ENCODE results near the gene FDCSP.
"Not testable (repeated sequence)": the region's sequence is repeated elsewhere in the genome, so short reads cannot be mapped to it uniquely, and the experiment has no call there.

Gene FDCSP

GRCh38 chr4:70225824-70226223 is at the start of gene FDCSP:
Gene FDCSP (plus strand): TSS chr4:70226124. CDS start chr4:70231195, 5,071 bp downstream.
- DNase-seq = no peak

GRCh38 chr4:70177090-70177489 is 48.8 kb upstream of the FDCSP start:
- DNase-seq = no peak

GRCh38 chr4:70178075-70178660 is 47.8 kb upstream of the FDCSP start:
- no peak for DNase-seq

GRCh38 chr4:70179811-70180210 is 46.1 kb upstream of the FDCSP start:
- DNase-seq = no peak

- no peak for DNase-seq
Observed at GRCh38 chr4:70181864-70182263, 44.1 kb upstream of the FDCSP start.

GRCh38 chr4:70182517-70183167 is 43.3 kb upstream of the FDCSP start:
- DNase-seq = no peak

- no peak for DNase-seq
Observed at GRCh38 chr4:70183168-70183939, 42.6 kb upstream of the FDCSP start.

- DNase-seq = no peak
Observed at GRCh38 chr4:70183940-70184246, 42.0 kb upstream of the FDCSP start.

- DNase-seq = no peak
Observed at GRCh38 chr4:70187216-70187615, 38.7 kb upstream of the FDCSP start.

- no peak for DNase-seq
Observed at GRCh38 chr4:70190579-70190978, 35.3 kb upstream of the FDCSP start.

- no peak for DNase-seq
Observed at GRCh38 chr4:70191647-70192046, 34.3 kb upstream of the FDCSP start.

- DNase-seq = no peak
Observed at GRCh38 chr4:70192895-70193294, 33.0 kb upstream of the FDCSP start.

- DNase-seq = no peak
Observed at GRCh38 chr4:70195425-70195824, 30.5 kb upstream of the FDCSP start, which contains the start of gene ODAM. Gene ODAM (plus strand): TSS chr4:70195725. CDS start chr4:70196544, 819 bp downstream.

- DNase-seq = no peak
Observed at GRCh38 chr4:70196857-70197256, 29.1 kb upstream of the FDCSP start.

GRCh38 chr4:70197842-70198241 is 28.1 kb upstream of the FDCSP start:
- DNase-seq = no peak

- no peak for DNase-seq
Observed at GRCh38 chr4:70203601-70204000, 22.3 kb upstream of the FDCSP start.

- DNase-seq = not testable (repeated sequence)
Observed at GRCh38 chr4:70212752-70213151, 13.2 kb upstream of the FDCSP start.

GRCh38 chr4:70216109-70216508 is 9.8 kb upstream of the FDCSP start:
- not testable (repeated sequence) for DNase-seq

GRCh38 chr4:70216550-70216949 is 9.4 kb upstream of the FDCSP start:
- DNase-seq = not testable (repeated sequence)

- not testable (repeated sequence) for DNase-seq
Observed at GRCh38 chr4:70221389-70221788, 4.5 kb upstream of the FDCSP start.

GRCh38 chr4:70221818-70222217 is 4.1 kb upstream of the FDCSP start:
- DNase-seq = not testable (repeated sequence)

- no peak for DNase-seq
Observed at GRCh38 chr4:70236125-70236524, 10.2 kb downstream of the FDCSP start.

GRCh38 chr4:70239131-70239883 is 13.4 kb downstream of the FDCSP start:
- DNase-seq = no peak

Data from DMS79 (cell line).